Activated CD8-positive, alpha-beta memory T cell treated with anti-CD3 and anti-CD28 coated beads, Interleukin-2, amount 10 ng/mL, durations not matched to agents 7 days and 5 days (primary cell): ENCODE measurements around the gene MPC1. TPM values are rescaled to one million over a fixed set of nuclear protein-coding genes. Genes with fewer than 3 reads are reported as not detected.
"Not testable (repeated sequence)": the region's sequence is repeated elsewhere in the genome, so short reads cannot be mapped to it uniquely, and the experiment has no call there.

ENCODE experiments used
- ATAC-seq: fragments of 150-1000 bp; cut with Tn5 transposase; one replicate; pipeline ENCODE4 v1.10.0; 2021; ENCODE audit warnings: moderate library complexity
- CTCF ChIA-PET: fragments of 350-600 bp; sonication (Branson Sonifier 250); formaldehyde crosslinking; loops from one replicate; lab custom pipeline; 2021; ENCODE audit warnings: antibody characterized with exemption; lab: Charles Lee
- DNase-seq: peaks from one replicate; pipeline ENCODE4 v3.0.0-alpha.2; 2020
- H3K27ac Mint-ChIP-seq: one replicate; pipeline ENCODE4 v1.8.0; 2021; ENCODE audit warnings: mild to moderate bottlenecking, mixed read lengths
- H3K27me3 Mint-ChIP-seq: one replicate; pipeline ENCODE4 v1.8.0; 2021; ENCODE audit warnings: mixed read lengths
- H3K36me3 Mint-ChIP-seq: one replicate; pipeline ENCODE4 v1.8.0; 2021; ENCODE audit warnings: mild to moderate bottlenecking, mixed read lengths
- H3K4me1 Mint-ChIP-seq: one replicate; pipeline ENCODE4 v1.8.0; 2021; ENCODE audit warnings: mixed read lengths
- H3K4me3 Mint-ChIP-seq: one replicate; pipeline ENCODE4 v1.8.0; 2021; ENCODE audit warnings: mild to moderate bottlenecking, moderate library complexity, mixed read lengths
- H3K9me3 Mint-ChIP-seq: one replicate; pipeline ENCODE4 v1.8.0; 2022; ENCODE audit warnings: low read depth, mixed read lengths
- total RNA-seq, 2 experiments: library from RNA; stranded (reverse); gene quantifications; one replicate each; pipeline ENCODE4 v1.2.3, GENCODE V29; 2021

Gene MPC1
- total RNA-seq, 2 experiments from 2014 or later, result 29.4 to 37.4 TPM

GRCh38 chr6:166415306-166415705, 32.6 kb upstream of the MPC1 start:
- Mint-ChIP-seq H3K4me3 (peak overlapping the region; percentile 9), H3K27me3 (peaks cover 26% of the 10 kb centered on the region)

DNA sequence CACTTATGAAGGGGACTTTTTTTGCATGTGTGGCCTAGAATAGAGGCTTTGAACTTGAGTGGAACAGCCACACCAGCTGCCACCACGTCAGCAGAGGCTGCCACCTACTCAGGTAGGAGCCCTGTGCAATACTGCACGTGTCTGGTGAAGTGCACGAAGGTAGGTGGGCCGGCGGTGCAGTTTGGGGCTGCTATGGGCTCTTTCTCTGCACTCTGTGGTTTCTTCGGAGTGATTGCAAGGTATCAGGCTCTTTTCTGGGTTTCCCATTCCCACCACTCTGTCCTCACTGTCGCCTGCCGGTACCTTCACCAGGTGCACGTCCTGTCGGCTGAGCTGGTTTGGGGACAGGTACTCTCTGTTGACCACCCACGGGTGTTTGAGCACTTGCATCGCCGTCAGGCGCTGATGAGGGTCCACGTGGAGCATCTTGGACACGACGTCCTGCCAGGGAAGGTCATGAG, 30.8 kb upstream of the MPC1 start:
- CTCF ChIA-PET, result interaction anchor here (1.2 kb wide), 1 partner anchor 13 kb away, joined by 5 read pairs; no protein-coding TSS in a partner anchor
- ATAC-seq (no peak), DNase-seq (no peak)
- no peak overlapping the region for H3K4me3 Mint-ChIP-seq
- H3K9me3 Mint-ChIP-seq, result peaks cover 9% of the 10 kb centered on the region
- peaks cover 72% of the 10 kb centered on the region for H3K4me1 Mint-ChIP-seq
- H3K36me3 Mint-ChIP-seq, result peaks cover 15% of the 10 kb centered on the region
- no peak overlapping the region for H3K27ac Mint-ChIP-seq
- peaks cover 42% of the 10 kb centered on the region for H3K27me3 Mint-ChIP-seq

More at GRCh38 chr6:166415306-166415705, 32.6 kb upstream of the MPC1 start:
- Mint-ChIP-seq H3K9me3 (peaks cover 9% of the 10 kb centered on the region), H3K36me3 (peaks cover 15% of the 10 kb centered on the region), H3K4me1 (peaks cover 88% of the 10 kb centered on the region), H3K27ac (peak overlapping the region; percentile 77)
- DNase-seq (peak; percentile 89), ATAC-seq (peak; percentile 54)
- CTCF ChIA-PET, result interaction anchor here (1.3 to 1.4 kb wide), 3 partner anchors 14 to 212 kb away, joined by 3 to 6 read pairs (median 3); partner anchors contain the start of gene RPS6KA2

GRCh38 chr6:166412911-166413384, 30.2 kb upstream of the MPC1 start:
- Mint-ChIP-seq H3K27ac (no peak overlapping the region), H3K9me3 (peaks cover 9% of the 10 kb centered on the region)

DNA sequence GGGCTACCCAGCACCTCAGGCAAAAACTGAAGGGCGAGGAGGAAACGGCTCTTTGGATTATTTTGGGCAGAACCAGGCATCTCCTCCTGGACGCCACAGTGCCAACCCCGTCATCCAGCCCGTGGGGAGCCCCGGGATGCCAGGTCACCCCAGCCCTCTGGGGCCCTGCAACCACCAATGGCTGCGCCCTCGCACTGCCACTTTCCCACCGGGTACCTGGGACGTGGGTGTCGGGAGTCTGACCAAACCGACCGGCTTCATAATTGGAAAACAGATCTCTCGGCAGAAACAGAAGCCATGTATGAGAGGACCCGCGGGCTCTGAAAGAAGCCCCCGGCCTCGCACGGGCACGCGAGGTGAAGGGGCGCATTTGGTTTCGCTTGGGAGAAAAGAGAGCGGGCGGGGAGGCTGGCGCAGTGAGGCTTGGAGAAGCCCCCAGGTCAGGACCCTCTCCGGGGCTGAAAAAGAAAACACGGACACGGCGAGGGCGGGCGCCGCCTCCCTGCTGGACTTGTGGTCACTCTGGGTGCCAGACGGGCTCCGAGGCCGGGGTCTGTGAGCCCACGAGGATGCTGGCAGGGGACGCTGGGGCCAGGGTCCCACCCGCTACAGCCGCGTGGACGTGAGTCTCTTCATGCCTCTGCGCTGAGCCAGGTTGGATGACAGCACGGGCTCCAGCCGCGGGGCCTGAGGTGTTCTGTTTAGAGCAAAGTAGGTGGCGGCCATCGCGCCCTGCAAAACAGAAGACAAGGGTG, 29.6 kb upstream of the MPC1 start:
- no peak for ATAC-seq
- DNase-seq, result no peak
- no peak overlapping the region for H3K4me3 Mint-ChIP-seq
- peaks cover 41% of the 10 kb centered on the region for H3K27me3 Mint-ChIP-seq
- peaks cover 15% of the 10 kb centered on the region for H3K36me3 Mint-ChIP-seq
- peaks cover 60% of the 10 kb centered on the region for H3K4me1 Mint-ChIP-seq
- H3K27ac Mint-ChIP-seq, result no peak overlapping the region
- peaks cover 9% of the 10 kb centered on the region for H3K9me3 Mint-ChIP-seq
- CTCF ChIA-PET, result interaction anchor here (0.9 to 3.1 kb wide), 2 partner anchors 12 to 181 kb away, joined by 4 to 21 read pairs; no protein-coding TSS in a partner anchor

More at GRCh38 chr6:166412911-166413384, 30.2 kb upstream of the MPC1 start:
- ATAC-seq (no peak), DNase-seq (no peak)
- peaks cover 15% of the 10 kb centered on the region for H3K36me3 Mint-ChIP-seq
- no peak overlapping the region for H3K4me3 Mint-ChIP-seq
- H3K4me1 Mint-ChIP-seq, result peaks cover 66% of the 10 kb centered on the region
- H3K27me3 Mint-ChIP-seq, result peaks cover 42% of the 10 kb centered on the region
- CTCF ChIA-PET, result no interaction called here

DNA sequence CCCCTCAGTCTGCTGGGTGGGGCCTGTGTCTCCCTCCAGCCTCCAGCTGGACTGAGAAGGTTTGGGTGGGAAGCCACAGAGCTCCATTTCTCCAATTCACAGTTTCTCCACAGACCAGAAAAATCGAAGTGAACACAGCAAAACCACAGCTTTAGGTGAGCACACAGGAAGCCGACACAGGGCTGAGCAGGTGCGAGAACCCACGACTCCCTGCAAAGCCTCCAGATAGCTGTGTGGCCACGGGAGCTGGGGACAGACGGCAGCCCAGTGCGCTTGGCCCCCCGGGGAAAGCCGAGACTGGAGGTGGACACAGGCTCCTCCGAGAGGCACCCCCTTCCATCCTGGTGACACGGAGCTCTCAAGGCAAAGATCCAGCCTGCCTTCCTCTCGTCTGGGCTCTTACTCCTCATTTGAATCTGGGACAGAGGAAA, 29.0 kb upstream of the MPC1 start:
- peaks cover 54% of the 10 kb centered on the region for H3K4me1 Mint-ChIP-seq
- H3K27ac Mint-ChIP-seq, result peak overlapping the region; percentile 41
- peaks cover 39% of the 10 kb centered on the region for H3K27me3 Mint-ChIP-seq
- ATAC-seq, result peak; percentile 59
- peaks cover 12% of the 10 kb centered on the region for H3K36me3 Mint-ChIP-seq
- peak overlapping the region; percentile 3 for H3K4me3 Mint-ChIP-seq
- peak; percentile 64 for DNase-seq
- CTCF ChIA-PET, result interaction anchor here (0.9 to 3.1 kb wide), 2 partner anchors 11 to 181 kb away, joined by 4 to 21 read pairs; no protein-coding TSS in a partner anchor
- H3K9me3 Mint-ChIP-seq, result peaks cover 9% of the 10 kb centered on the region

GRCh38 chr6:166411271-166411670, 28.5 kb upstream of the MPC1 start:
- Mint-ChIP-seq H3K27me3 (peaks cover 39% of the 10 kb centered on the region), H3K36me3 (peaks cover 7% of the 10 kb centered on the region), H3K27ac (no peak overlapping the region), H3K4me1 (peaks cover 49% of the 10 kb centered on the region), H3K4me3 (no peak overlapping the region), H3K9me3 (peaks cover 5% of the 10 kb centered on the region)
- ATAC-seq, result no peak
- DNase-seq, result no peak
- CTCF ChIA-PET, result interaction anchor here (0.9 to 3.1 kb wide), 2 partner anchors 11 to 180 kb away, joined by 4 to 21 read pairs; no protein-coding TSS in a partner anchor

- no peaks in the 10 kb centered on the region for H3K9me3 Mint-ChIP-seq
- H3K4me3 Mint-ChIP-seq, result no peak overlapping the region
- CTCF ChIA-PET, result interaction anchor here (1.3 to 3.1 kb wide), 2 partner anchors 10 to 134 kb away, joined by 4 to 21 read pairs; no protein-coding TSS in a partner anchor
- no peak overlapping the region for H3K27ac Mint-ChIP-seq
- DNase-seq, result no peak
- H3K27me3 Mint-ChIP-seq, result peaks cover 39% of the 10 kb centered on the region
- H3K4me1 Mint-ChIP-seq, result peaks cover 41% of the 10 kb centered on the region
- H3K36me3 Mint-ChIP-seq, result peaks cover 1% of the 10 kb centered on the region
- no peak for ATAC-seq
Measured at GRCh38 chr6:166410426-166410935, 27.7 kb upstream of the MPC1 start.

DNA sequence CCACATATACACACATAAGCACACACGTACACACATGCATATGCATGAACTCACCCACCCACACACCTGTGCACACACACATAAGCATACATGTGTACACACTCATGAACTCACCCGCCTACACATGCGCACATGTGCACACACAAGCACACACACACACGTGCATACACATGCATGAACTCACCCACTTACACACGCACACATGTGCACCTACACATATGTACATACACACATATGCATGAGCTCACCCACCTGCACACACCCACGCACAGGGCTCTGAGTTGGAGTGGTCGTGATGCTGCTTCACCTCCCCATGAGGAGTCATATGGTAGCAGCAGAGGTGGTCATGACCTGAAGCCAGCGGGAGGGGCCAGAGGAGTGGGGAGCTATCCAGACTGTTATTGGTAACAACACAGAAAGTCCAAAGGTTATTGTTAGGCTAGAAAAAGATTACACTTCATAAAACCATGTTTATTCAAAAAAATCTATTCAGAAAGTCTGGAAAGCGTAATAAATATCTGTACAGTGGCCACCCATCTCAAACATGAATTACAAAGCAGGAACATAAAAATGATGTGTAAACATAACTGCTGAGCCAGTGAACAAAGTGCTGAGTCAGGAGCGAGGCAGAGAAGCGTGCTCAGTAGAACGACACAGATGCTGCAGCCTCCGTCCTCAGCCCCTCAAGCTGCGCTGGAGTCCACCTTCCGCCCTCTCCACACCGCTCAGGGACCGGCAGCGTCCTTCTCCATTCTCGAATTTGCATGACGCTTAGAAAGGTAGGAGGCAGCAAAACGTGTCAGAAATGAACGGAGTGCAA, 26.4 kb upstream of the MPC1 start:
- CTCF ChIA-PET, result interaction anchor here (3.1 kb wide), 1 partner anchor 9 kb away, joined by 21 read pairs; no protein-coding TSS in a partner anchor

DNA sequence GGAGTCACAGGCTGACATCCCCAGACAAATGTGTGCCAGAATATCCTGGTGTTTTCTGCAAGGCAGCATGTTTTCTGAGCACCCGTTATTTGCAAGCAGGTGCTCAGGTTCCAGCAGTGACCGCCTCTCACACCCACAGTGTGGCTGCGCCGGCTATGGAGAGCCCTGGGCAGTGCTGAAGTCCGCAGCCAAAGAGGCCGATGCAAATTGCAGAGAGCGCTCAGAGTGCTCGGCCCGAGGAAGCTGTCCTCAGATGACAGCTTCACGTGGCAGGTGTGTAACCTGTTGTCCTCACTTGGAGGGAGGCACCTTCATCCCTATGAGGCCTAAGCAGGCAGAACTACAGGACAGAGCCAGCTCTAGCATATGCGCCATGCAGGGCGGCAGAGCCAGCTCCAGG, 23.5 kb upstream of the MPC1 start:
- Mint-ChIP-seq H3K27me3 (peaks cover 23% of the 10 kb centered on the region), H3K9me3 (no peaks in the 10 kb centered on the region), H3K4me1 (peaks cover 7% of the 10 kb centered on the region), H3K4me3 (no peak overlapping the region), H3K36me3 (no peaks in the 10 kb centered on the region), H3K27ac (no peak overlapping the region)
- CTCF ChIA-PET, result interaction anchor here (1.3 kb wide), 1 partner anchor 16 kb away, joined by 3 read pairs; no protein-coding TSS in a partner anchor
- ATAC-seq (no peak), DNase-seq (no peak)

More for the DNA sequence above, 26.4 kb upstream of the MPC1 start:
- no peaks in the 10 kb centered on the region for H3K9me3 Mint-ChIP-seq
- no peaks in the 10 kb centered on the region for H3K36me3 Mint-ChIP-seq
- no peak overlapping the region for H3K4me3 Mint-ChIP-seq
- no peak overlapping the region for H3K27ac Mint-ChIP-seq
- H3K27me3 Mint-ChIP-seq, result peaks cover 37% of the 10 kb centered on the region
- H3K4me1 Mint-ChIP-seq, result peaks cover 28% of the 10 kb centered on the region
- ATAC-seq (no peak), DNase-seq (no peak)

GRCh38 chr6:166405386-166405785, 22.6 kb upstream of the MPC1 start:
- Mint-ChIP-seq H3K36me3 (no peaks in the 10 kb centered on the region), H3K27ac (no peak overlapping the region), H3K27me3 (peaks cover 19% of the 10 kb centered on the region), H3K4me3 (no peak overlapping the region), H3K9me3 (no peaks in the 10 kb centered on the region), H3K4me1 (peaks cover 2% of the 10 kb centered on the region)
- no peak for ATAC-seq
- peak; percentile 38 for DNase-seq
- CTCF ChIA-PET, result interaction anchor here (0.9 to 3.3 kb wide), 3 partner anchors 9 to 92 kb away, joined by 4 to 18 read pairs (median 6); no protein-coding TSS in a partner anchor

- Mint-ChIP-seq H3K4me1 (no peaks in the 10 kb centered on the region), H3K36me3 (no peaks in the 10 kb centered on the region), H3K9me3 (no peaks in the 10 kb centered on the region), H3K27me3 (peaks cover 7% of the 10 kb centered on the region), H3K27ac (no peak overlapping the region), H3K4me3 (no peak overlapping the region)
- DNase-seq (peak; percentile 29), ATAC-seq (no peak)
- CTCF ChIA-PET, result interaction anchor here (0.7 to 4.4 kb wide), 5 partner anchors 10 to 126 kb away, joined by 4 to 50 read pairs (median 8); no protein-coding TSS in a partner anchor
Measured at GRCh38 chr6:166402582-166403277, 20.0 kb upstream of the MPC1 start.

GRCh38 chr6:166400649-166401250, 18.0 kb upstream of the MPC1 start:
- not testable (repeated sequence) for H3K4me1 Mint-ChIP-seq, H3K27ac Mint-ChIP-seq, H3K9me3 Mint-ChIP-seq, H3K36me3 Mint-ChIP-seq, H3K4me3 Mint-ChIP-seq, H3K27me3 Mint-ChIP-seq
- DNase-seq, result peak; percentile 70
- peak; percentile 82 for ATAC-seq
- CTCF ChIA-PET, result interaction anchor here (0.6 to 5.5 kb wide), 27 partner anchors 9 to 168 kb away, joined by 3 to 82 read pairs (median 6); no protein-coding TSS in a partner anchor
